Endothelial cell of umbilical vein (primary cell): ENCODE results near the gene EVX2. TPM values are rescaled to one million over a fixed set of nuclear protein-coding genes. Genes with fewer than 3 reads are reported as not detected.

Source experiments
- BruUV-seq: library from RNA; stranded (reverse); fragments of 400-500 nt; replicated peaks from 2 replicates; lab custom pipeline; 2021; lab: Mats Ljungman, UMichigan
- CTCF ChIA-PET: fragments of 300-600, 350-600 bp; sonication (Branson Sonifier 250); formaldehyde crosslinking; loops from one replicate; lab custom pipeline; 2021; ENCODE audit warnings: antibody characterized with exemption, inconsistent platforms; lab: Charles Lee
- POLR2A ChIA-PET: fragments of 300-600, 350-600 bp; sonication (Branson Sonifier 250); formaldehyde crosslinking; loops from one replicate; lab custom pipeline; 2021; ENCODE audit warnings: antibody characterized with exemption, inconsistent platforms; lab: Charles Lee
- DNase-seq: peaks from one replicate; pipeline ENCODE4 v3.0.0-alpha.2; 2011; ENCODE audit warnings: low read depth, low spot score
- FAIRE-seq: peaks from 2 replicates; lab custom pipeline; 2011; peaks lifted over from hg19 to GRCh38; lab: Jason Lieb, UNC
- H2AFZ ChIP-seq: 2 replicates; pipeline ENCODE4 v1.6.0; 2012; ENCODE audit warnings: low read depth, low read length, control low read depth, inconsistent platforms
- H3K27ac ChIP-seq: 2 replicates; pipeline ENCODE4 v1.5.1; 2011; ENCODE audit warnings: low read depth, mild to moderate bottlenecking, control low read depth, low read length, moderate library complexity; ENCODE audit not compliant: insufficient read depth
- H3K27me3 ChIP-seq, 2 experiments: 2 replicates each; pipeline versions ENCODE4 v1.6.0 to v1.6.1; 2011; ENCODE audit warnings: low read length in 2 of 2, mixed read lengths in 1 of 2; ENCODE audit not compliant: control insufficient read depth in 2 of 2, insufficient read depth in 2 of 2
- H3K36me3 ChIP-seq, 2 experiments: 2 replicates in 1 of 2; 3 replicates in 1 of 2; pipeline ENCODE4 v1.5.1; 2011; ENCODE audit warnings: low read length in 2 of 2, mild to moderate bottlenecking in 1 of 2, moderate library complexity in 1 of 2; ENCODE audit not compliant: control insufficient read depth in 2 of 2, insufficient read depth in 2 of 2; ENCODE audit errors: extremely low read depth in 1 of 2
- H3K4me1 ChIP-seq: 3 replicates; pipeline ENCODE4 v1.5.1; 2011; ENCODE audit warnings: mild to moderate bottlenecking, low read length; ENCODE audit not compliant: control insufficient read depth, insufficient read depth; ENCODE audit errors: extremely low read depth
- H3K4me2 ChIP-seq: 2 replicates; pipeline ENCODE4 v1.6.1; 2011; ENCODE audit warnings: low read length, control low read depth, mixed read lengths; ENCODE audit not compliant: insufficient read depth
- H3K4me3 ChIP-seq, 3 experiments: fragments of 200-600 bp in 1 of 3; sonication (generic), shearing (Covaris generic) in 1 of 3; replicated peaks in 1 of 3; 2 replicates each; pipeline ENCODE4 v1.5.1; 2011 to 2016; ENCODE audit warnings: control low read depth in 3 of 3, low read length in 3 of 3, mild to moderate bottlenecking in 2 of 3, inconsistent platforms in 1 of 3, low read depth in 1 of 3, moderate library complexity in 1 of 3; ENCODE audit not compliant: insufficient read depth in 1 of 3
- H3K79me2 ChIP-seq: 2 replicates; pipeline ENCODE4 v1.6.0; 2012; ENCODE audit warnings: low read length, inconsistent platforms; ENCODE audit not compliant: control insufficient read depth, insufficient read depth
- H3K9ac ChIP-seq: replicated peaks from 2 replicates; pipeline ENCODE3; 2011; ENCODE audit warnings: low read length, control low read depth; ENCODE audit not compliant: insufficient read depth; ENCODE audit errors: extremely low read depth
- H3K9me1 ChIP-seq: replicated peaks from 3 replicates; pipeline ENCODE4 v1.6.0; 2011; ENCODE audit warnings: mild to moderate bottlenecking, low read length; ENCODE audit not compliant: control insufficient read depth, insufficient read depth; ENCODE audit errors: extremely low read depth
- H3K9me3 ChIP-seq: replicated peaks from 2 replicates; pipeline ENCODE4 v1.5.1; 2012; ENCODE audit warnings: low read length, inconsistent platforms; ENCODE audit not compliant: control insufficient read depth, insufficient read depth
- H4K20me1 ChIP-seq: replicated peaks from 2 replicates; pipeline ENCODE3; 2011; ENCODE audit warnings: mild to moderate bottlenecking, low read length; ENCODE audit not compliant: control insufficient read depth, insufficient read depth; ENCODE audit errors: extremely low read depth
- JUN ChIP-seq: IDR thresholded peaks from 2 replicates; pipeline ENCODE4 v1.6.1; 2011; ENCODE audit warnings: borderline replicate concordance, low read depth; ENCODE audit not compliant: insufficient read length, insufficient read depth
- dilution Hi-C: fragments of 300-500 bp; cut with MboI; formaldehyde crosslinking; loops from one replicate; pipeline ENCODE4 v1.15.0; 2019; ENCODE audit warnings: low sequenced_read_pairs; ENCODE audit not compliant: extremely low pct_ligation_motif_present
- intact Hi-C: fragments of 100-400 bp; cut with micrococcal nuclease; formaldehyde crosslinking; loops from one replicate; pipeline ENCODE4 v1.10.0; 2022
- polyA plus RNA-seq, 4 experiments: library from polyadenylated mRNA; depleted of rRNA in 3 of 4; stranded (reverse) in 3 of 4; unstranded in 1 of 4; fragments of >200 nt; gene quantifications; 2 replicates each; pipeline versions ENCODE4 v1.2.1 to v1.2.3, GENCODE V29; 2011 to 2012; ENCODE audit warnings: missing spikeins in 1 of 4
- total RNA-seq: library from RNA; stranded (reverse); gene quantifications from 2 replicates; pipeline ENCODE4 v1.2.3, GENCODE V29; 2021
- TF ChIP-seq, protein P1 (sequence below), 2 donors: IDR thresholded peaks; 1 replicate in 1 of 2; 2 replicates in 1 of 2; pipeline ENCODE4 v1.5.1; 2011; ENCODE audit warnings: low read length in 2 of 2, mild to moderate bottlenecking in 2 of 2, moderate library complexity in 2 of 2, control low read depth in 1 of 2, inconsistent platforms in 1 of 2, low read depth in 1 of 2; ENCODE audit not compliant: insufficient read depth in 1 of 2; ENCODE audit errors: extremely low read depth in 1 of 2

EVX2 gene
- total and polyA plus RNA-seq, 2 donors (not counting 3 experiments of a cell fraction or from before 2014, with no cell fraction given) = not detected

- intact Hi-C loops (loop anchor here (1.0 to 5.0 kb wide), 8 partner anchors 16 to 1395 kb away; no protein-coding TSS in a partner anchor), dilution Hi-C loops (no loop called here)
- peaks cover 6% of the 10 kb centered on the region for H4K20me1 ChIP-seq
- peaks cover 5% of the 10 kb centered on the region for H3K4me1 ChIP-seq
- no peaks in the 10 kb centered on the region for H3K9me3 ChIP-seq
- no peaks in the 10 kb centered on the region for H3K79me2 ChIP-seq
- H3K9me1 ChIP-seq = no peaks in the 10 kb centered on the region
- no peak overlapping the region for H3K27ac ChIP-seq
- H3K27me3 ChIP-seq = peaks cover 87 to 97% of the 10 kb centered on the region in 2 experiments
- peak overlapping the region; percentile 21 for H2AFZ ChIP-seq
- H3K4me3 ChIP-seq = peak overlapping the region in 1 of 3 experiments; percentile 17
- peak overlapping the region; percentile 43 for H3K4me2 ChIP-seq
- no peaks in the 10 kb centered on the region for H3K36me3 ChIP-seq
- DNase-seq (peak; percentile 72), FAIRE-seq (peak; percentile 62)
- BruUV-seq = no TSS peak
- POLR2A ChIA-PET = no interaction called here
- CTCF ChIA-PET = interaction anchor here (0.6 to 6.0 kb wide), 41 partner anchors 9 to 1400 kb away, joined by 3 to 113 read pairs (median 4); partner anchors contain the start of gene HOXD11
- TF ChIP-seq JUN = no peak
- TF ChIP-seq, protein P1, sequence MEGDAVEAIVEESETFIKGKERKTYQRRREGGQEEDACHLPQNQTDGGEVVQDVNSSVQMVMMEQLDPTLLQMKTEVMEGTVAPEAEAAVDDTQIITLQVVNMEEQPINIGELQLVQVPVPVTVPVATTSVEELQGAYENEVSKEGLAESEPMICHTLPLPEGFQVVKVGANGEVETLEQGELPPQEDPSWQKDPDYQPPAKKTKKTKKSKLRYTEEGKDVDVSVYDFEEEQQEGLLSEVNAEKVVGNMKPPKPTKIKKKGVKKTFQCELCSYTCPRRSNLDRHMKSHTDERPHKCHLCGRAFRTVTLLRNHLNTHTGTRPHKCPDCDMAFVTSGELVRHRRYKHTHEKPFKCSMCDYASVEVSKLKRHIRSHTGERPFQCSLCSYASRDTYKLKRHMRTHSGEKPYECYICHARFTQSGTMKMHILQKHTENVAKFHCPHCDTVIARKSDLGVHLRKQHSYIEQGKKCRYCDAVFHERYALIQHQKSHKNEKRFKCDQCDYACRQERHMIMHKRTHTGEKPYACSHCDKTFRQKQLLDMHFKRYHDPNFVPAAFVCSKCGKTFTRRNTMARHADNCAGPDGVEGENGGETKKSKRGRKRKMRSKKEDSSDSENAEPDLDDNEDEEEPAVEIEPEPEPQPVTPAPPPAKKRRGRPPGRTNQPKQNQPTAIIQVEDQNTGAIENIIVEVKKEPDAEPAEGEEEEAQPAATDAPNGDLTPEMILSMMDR (IDR thresholded peaks at IDR 0.05; ENCODE audit: extremely low read depth in 1 of 2, insufficient read depth in 1 of 2, low read depth in 1 of 2, low read length in 2 of 2) = peak; percentile 83 to 93
- H3K9ac ChIP-seq = no peak overlapping the region
Observed at GRCh38 chr2:176096986-176097819, 13.4 kb upstream of the EVX2 start.
